Nephron (organoid): ENCODE measurements around the gene GYG2.
A peak's percentile ranks its signal among the peaks of the same experiment; 100 is the strongest.
"Not testable (repeated sequence)": the region's sequence is repeated elsewhere in the genome, so short reads cannot be mapped to it uniquely, and the experiment has no call there.

Experiments
- H3K27ac Mint-ChIP-seq, 3 experiments: 2 replicates each; pipeline ENCODE4 v1.8.0; 2020; ENCODE audit warnings: mixed read lengths in 3 of 3, mild to moderate bottlenecking in 2 of 3, moderate library complexity in 1 of 3
- H3K27me3 Mint-ChIP-seq: 2 replicates; pipeline ENCODE4 v1.8.0; 2021; ENCODE audit warnings: low read depth, mild to moderate bottlenecking, moderate library complexity, mixed read lengths
- H3K36me3 Mint-ChIP-seq: 2 replicates; pipeline ENCODE4 v1.8.0; 2020; ENCODE audit warnings: low read depth, mixed read lengths
- H3K4me1 Mint-ChIP-seq: 2 replicates; pipeline ENCODE4 v1.8.0; 2020; ENCODE audit warnings: mixed read lengths
- H3K4me3 Mint-ChIP-seq, 3 experiments: 2 replicates each; pipeline ENCODE4 v1.8.0; 2020; ENCODE audit warnings: mild to moderate bottlenecking in 3 of 3, mixed read lengths in 3 of 3, moderate library complexity in 2 of 3
- H3K9me3 Mint-ChIP-seq: 2 replicates; pipeline ENCODE4 v1.8.0; 2020; ENCODE audit warnings: mixed read lengths
- TF ChIP-seq, protein P1 (sequence below), 3 experiments: fragments of 200-600 bp; sonication (generic); IDR thresholded peaks; one replicate each; pipeline ENCODE4 v1.5.0; 2021; ENCODE audit warnings: antibody characterized with exemption in 3 of 3; ENCODE audit not compliant: unreplicated experiment in 3 of 3

GYG2 gene

DNA sequence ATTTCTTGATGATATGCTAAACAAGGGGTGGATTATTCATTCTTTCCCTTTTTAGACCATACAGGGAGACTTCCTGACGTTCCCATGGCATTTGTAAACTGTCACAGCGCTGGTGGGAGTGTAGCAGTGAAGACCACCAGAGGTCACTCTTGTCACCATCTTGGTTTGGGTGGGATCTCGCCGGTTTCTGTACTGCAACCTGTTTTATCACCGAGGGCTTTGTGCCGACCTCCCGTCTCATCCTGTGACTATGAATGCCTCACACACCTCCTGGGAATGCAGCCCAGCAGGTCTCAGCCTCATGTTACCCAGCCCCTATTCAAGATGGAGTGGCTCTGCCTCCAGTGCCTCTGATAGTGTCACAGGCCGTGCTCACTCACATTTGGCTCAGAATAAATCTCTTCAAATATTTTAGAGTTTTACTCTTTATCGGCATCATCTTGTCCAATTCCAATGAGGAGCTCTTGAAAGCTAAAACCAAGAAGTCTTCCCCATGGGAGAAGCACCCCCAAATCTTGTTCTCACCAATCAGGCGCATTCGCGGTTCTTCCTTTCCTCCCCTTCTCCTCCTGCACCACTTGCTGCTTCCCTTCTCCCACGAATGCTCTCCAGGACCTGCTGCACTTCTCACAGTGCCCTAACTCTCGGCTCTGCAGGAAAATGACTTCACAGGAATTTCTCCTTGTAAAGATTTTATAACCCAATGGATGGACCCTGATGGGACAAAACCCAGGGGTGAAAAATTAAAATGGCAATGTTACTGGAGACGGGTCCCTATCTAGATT is 61.2 kb downstream of the GYG2 start:
- TF ChIP-seq, protein P1, sequence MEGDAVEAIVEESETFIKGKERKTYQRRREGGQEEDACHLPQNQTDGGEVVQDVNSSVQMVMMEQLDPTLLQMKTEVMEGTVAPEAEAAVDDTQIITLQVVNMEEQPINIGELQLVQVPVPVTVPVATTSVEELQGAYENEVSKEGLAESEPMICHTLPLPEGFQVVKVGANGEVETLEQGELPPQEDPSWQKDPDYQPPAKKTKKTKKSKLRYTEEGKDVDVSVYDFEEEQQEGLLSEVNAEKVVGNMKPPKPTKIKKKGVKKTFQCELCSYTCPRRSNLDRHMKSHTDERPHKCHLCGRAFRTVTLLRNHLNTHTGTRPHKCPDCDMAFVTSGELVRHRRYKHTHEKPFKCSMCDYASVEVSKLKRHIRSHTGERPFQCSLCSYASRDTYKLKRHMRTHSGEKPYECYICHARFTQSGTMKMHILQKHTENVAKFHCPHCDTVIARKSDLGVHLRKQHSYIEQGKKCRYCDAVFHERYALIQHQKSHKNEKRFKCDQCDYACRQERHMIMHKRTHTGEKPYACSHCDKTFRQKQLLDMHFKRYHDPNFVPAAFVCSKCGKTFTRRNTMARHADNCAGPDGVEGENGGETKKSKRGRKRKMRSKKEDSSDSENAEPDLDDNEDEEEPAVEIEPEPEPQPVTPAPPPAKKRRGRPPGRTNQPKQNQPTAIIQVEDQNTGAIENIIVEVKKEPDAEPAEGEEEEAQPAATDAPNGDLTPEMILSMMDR (IDR thresholded peaks at IDR 0.05; ENCODE audit: unreplicated experiment in 3 of 3) = peak; percentile 51 to 64 (median 58)
- H3K27ac Mint-ChIP-seq = peak overlapping the region; percentile 73 to 87 (median 79)
- peaks cover 51% of the 10 kb centered on the region for H3K4me1 Mint-ChIP-seq
- H3K9me3 Mint-ChIP-seq, H3K27me3 Mint-ChIP-seq: not testable (repeated sequence)
- peak overlapping the region; percentile 42 to 83 (median 70) for H3K4me3 Mint-ChIP-seq
- peaks cover 13% of the 10 kb centered on the region for H3K36me3 Mint-ChIP-seq

GRCh38 chrX:2890536-2891460 is 62.1 kb downstream of the GYG2 start:
- H3K9me3 Mint-ChIP-seq, H3K27me3 Mint-ChIP-seq: not testable (repeated sequence)
- H3K4me1 Mint-ChIP-seq = peaks cover 55% of the 10 kb centered on the region
- peak overlapping the region; percentile 76 to 87 (median 79) for H3K27ac Mint-ChIP-seq
- peaks cover 13% of the 10 kb centered on the region for H3K36me3 Mint-ChIP-seq
- H3K4me3 Mint-ChIP-seq = peak overlapping the region in 2 of 3 experiments; percentile 18 to 70

GRCh38 chrX:2892816-2893215 is 64.1 kb downstream of the GYG2 start:
- peak overlapping the region in 2 of 3 experiments; percentile 4 to 47 for H3K27ac Mint-ChIP-seq
- no peaks in the 10 kb centered on the region for H3K27me3 Mint-ChIP-seq
- H3K36me3 Mint-ChIP-seq = peaks cover 10% of the 10 kb centered on the region
- H3K9me3 Mint-ChIP-seq = no peaks in the 10 kb centered on the region
- peaks cover 57% of the 10 kb centered on the region for H3K4me1 Mint-ChIP-seq
- TF ChIP-seq, protein P1 (IDR thresholded peaks at IDR 0.05; ENCODE audit: unreplicated experiment in 3 of 3) = no peak
- H3K4me3 Mint-ChIP-seq = no peak overlapping the region

DNA sequence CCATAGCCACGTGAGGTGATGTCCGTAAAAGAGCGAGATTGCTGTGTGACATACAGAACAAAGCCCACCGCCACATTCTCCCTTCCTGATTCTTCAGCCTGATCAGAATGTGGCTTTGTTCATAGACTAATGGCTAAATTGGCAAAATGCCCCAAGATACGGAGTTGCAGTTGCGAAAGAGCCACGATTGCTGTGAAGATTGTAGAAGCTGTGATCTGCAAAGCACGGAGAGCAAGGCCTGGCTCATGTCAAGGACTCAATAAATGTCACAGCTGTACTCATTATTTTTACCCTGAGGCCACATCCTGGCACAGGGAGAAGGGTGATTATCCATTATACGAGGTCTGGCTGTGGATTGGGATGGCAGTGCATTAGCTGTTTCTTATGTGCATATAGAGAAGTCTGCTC is 66.2 kb downstream of the GYG2 start:
- Mint-ChIP-seq H3K27me3 (no peaks in the 10 kb centered on the region), H3K4me1 (peaks cover 51% of the 10 kb centered on the region), H3K27ac (peak overlapping the region; percentile 71 to 98 (median 95)), H3K9me3 (no peaks in the 10 kb centered on the region), H3K36me3 (peaks cover 10% of the 10 kb centered on the region), H3K4me3 (peak overlapping the region in 2 of 3 experiments; percentile 32 to 45)
- TF ChIP-seq, protein P1 (IDR thresholded peaks at IDR 0.05; ENCODE audit: unreplicated experiment in 3 of 3) = no peak

- no peaks in the 10 kb centered on the region for H3K27me3 Mint-ChIP-seq
- H3K36me3 Mint-ChIP-seq = peaks cover 11% of the 10 kb centered on the region
- TF ChIP-seq, protein P1 (IDR thresholded peaks at IDR 0.05; ENCODE audit: unreplicated experiment in 3 of 3) = no peak
- peaks cover 32% of the 10 kb centered on the region for H3K4me1 Mint-ChIP-seq
- H3K4me3 Mint-ChIP-seq = peak overlapping the region; percentile 42 to 58 (median 50)
- peaks cover 5% of the 10 kb centered on the region for H3K9me3 Mint-ChIP-seq
- peak overlapping the region; percentile 96 to 98 (median 98) for H3K27ac Mint-ChIP-seq
These were observed 68.6 kb downstream of the GYG2 start for GRCh38 chrX:2897311-2897689.

DNA sequence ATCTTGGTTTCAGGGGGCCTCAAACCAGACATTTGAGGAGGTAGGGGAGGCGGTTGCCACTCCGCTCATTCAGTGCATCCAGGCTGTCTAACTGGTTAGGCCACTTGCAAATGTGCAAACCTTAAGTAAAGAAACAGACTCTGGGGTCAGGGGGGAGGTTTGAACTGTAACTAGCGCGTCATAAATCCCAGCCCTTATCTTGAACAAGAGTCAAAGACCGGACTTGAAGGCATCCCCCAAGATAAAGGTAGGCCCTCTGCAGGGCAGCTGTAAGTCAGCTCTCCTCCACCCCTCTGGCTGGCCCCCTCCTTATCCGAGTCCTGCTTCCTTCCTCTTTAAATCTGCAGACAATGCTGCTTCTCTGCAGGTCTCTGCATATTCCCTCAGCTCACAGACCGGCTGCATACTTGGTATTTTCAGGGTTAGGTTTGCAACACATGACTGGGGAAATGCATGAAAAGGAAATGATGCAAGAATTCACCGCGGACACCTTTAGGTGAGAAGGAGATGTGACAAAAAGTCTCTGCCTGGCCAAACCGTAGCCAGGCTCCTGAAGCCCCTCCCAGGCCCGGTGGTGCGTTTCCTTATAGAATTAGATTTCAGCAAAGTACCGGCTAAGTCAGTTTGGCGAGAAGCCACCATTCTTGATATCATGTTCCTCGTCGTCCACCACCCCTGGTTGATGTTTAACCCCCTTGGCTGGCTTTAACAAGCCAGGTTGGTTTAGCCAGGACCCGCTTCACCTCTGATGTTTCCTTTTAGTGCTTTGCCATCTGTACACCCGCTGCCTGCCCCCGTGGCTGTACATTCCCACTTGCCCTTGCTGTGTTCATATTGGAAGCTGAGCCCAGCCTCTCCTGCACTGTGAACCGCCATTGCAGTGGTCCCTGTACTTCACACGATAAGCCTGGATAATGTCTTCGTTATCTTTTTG is 69.2 kb downstream of the GYG2 start:
- peaks cover 17% of the 10 kb centered on the region for H3K36me3 Mint-ChIP-seq
- peak overlapping the region; percentile 42 to 58 (median 58) for H3K4me3 Mint-ChIP-seq
- H3K27ac Mint-ChIP-seq = peak overlapping the region; percentile 96 to 98 (median 98)
- peaks cover 32% of the 10 kb centered on the region for H3K4me1 Mint-ChIP-seq
- not testable (repeated sequence) for H3K27me3 Mint-ChIP-seq
- peaks cover 10% of the 10 kb centered on the region for H3K9me3 Mint-ChIP-seq
